Keratinocyte (primary cell): ENCODE measurements around the gene DNAJC5G. TPM values are rescaled to one million over a fixed set of nuclear protein-coding genes. Genes with fewer than 3 reads are reported as not detected.
A peak's percentile ranks its signal among the peaks of the same experiment; 100 is the strongest.

Source experiments
- DNase-seq: peaks from one replicate; pipeline ENCODE4 v3.0.0-alpha.2; 2011; ENCODE audit warnings: low read depth, missing footprints, low spot score
- FAIRE-seq: peaks from 2 replicates; lab custom pipeline; 2011; peaks lifted over from hg19 to GRCh38; lab: Jason Lieb, UNC
- H2AFZ ChIP-seq: 2 replicates; pipeline ENCODE4 v1.6.0; 2012; ENCODE audit warnings: low read length, control low read depth, inconsistent platforms; ENCODE audit not compliant: control insufficient read depth
- H3K27ac ChIP-seq: 2 replicates; pipeline ENCODE4 v1.5.1; 2011; ENCODE audit warnings: low read length; ENCODE audit not compliant: control insufficient read depth, insufficient read depth
- H3K27me3 ChIP-seq: 3 replicates; pipeline ENCODE4 v1.6.0; 2011; ENCODE audit warnings: low read length; ENCODE audit not compliant: control insufficient read depth, insufficient read depth; ENCODE audit errors: extremely low read depth
- H3K36me3 ChIP-seq, 2 experiments: 2 replicates in 1 of 2; 3 replicates in 1 of 2; pipeline ENCODE4 v1.5.1; 2011; ENCODE audit warnings: low read length in 2 of 2, mild to moderate bottlenecking in 1 of 2; ENCODE audit not compliant: control insufficient read depth in 2 of 2, insufficient read depth in 2 of 2; ENCODE audit errors: extremely low read depth in 1 of 2
- H3K4me1 ChIP-seq: 3 replicates; pipeline ENCODE4 v1.5.1; 2011; ENCODE audit warnings: low read length; ENCODE audit not compliant: control insufficient read depth, insufficient read depth; ENCODE audit errors: extremely low read depth
- H3K4me2 ChIP-seq: 3 replicates; pipeline ENCODE4 v1.6.0; 2011; ENCODE audit warnings: low read depth, low read length; ENCODE audit not compliant: control insufficient read depth, insufficient read depth; ENCODE audit errors: extremely low read depth
- H3K4me3 ChIP-seq, 3 experiments: fragments of 200-600 bp in 1 of 3; sonication (generic) in 1 of 3; 2 replicates in 2 of 3; 3 replicates in 1 of 3; pipeline ENCODE4 v1.5.1; 2011 to 2016; ENCODE audit warnings: low read length in 3 of 3, mild to moderate bottlenecking in 3 of 3, control low read depth in 2 of 3, inconsistent platforms in 1 of 3, low read depth in 1 of 3, mixed read lengths in 1 of 3, mixed run types in 1 of 3, moderate library complexity in 1 of 3; ENCODE audit not compliant: control insufficient read depth in 2 of 3, insufficient read depth in 2 of 3; ENCODE audit errors: extremely low read depth in 1 of 3
- H3K79me2 ChIP-seq: 2 replicates; pipeline ENCODE4 v1.6.0; 2012; ENCODE audit warnings: low read length; ENCODE audit not compliant: control insufficient read depth, insufficient read depth
- H3K9ac ChIP-seq: 3 replicates; pipeline ENCODE4 v1.6.0; 2011; ENCODE audit warnings: low read length; ENCODE audit not compliant: control insufficient read depth, insufficient read depth; ENCODE audit errors: extremely low read depth
- H3K9me1 ChIP-seq: 3 replicates; pipeline ENCODE4 v1.6.0; 2011; ENCODE audit warnings: low read length; ENCODE audit not compliant: control insufficient read depth, insufficient read depth; ENCODE audit errors: extremely low read depth
- H3K9me3 ChIP-seq: 2 replicates; pipeline ENCODE4 v1.5.1; 2012; ENCODE audit warnings: low read depth, low read length; ENCODE audit not compliant: control insufficient read depth
- H4K20me1 ChIP-seq: 3 replicates; pipeline ENCODE4 v1.6.0; 2011; ENCODE audit warnings: low read length; ENCODE audit not compliant: control insufficient read depth, insufficient read depth; ENCODE audit errors: extremely low read depth
- EZH2 ChIP-seq: IDR thresholded peaks from one replicate; pipeline ENCODE4 v1.6.1; 2012; ENCODE audit warnings: inconsistent platforms, mild to moderate bottlenecking, low read length, moderate library complexity
- dilution Hi-C: fragments of 300-500 bp; cut with MboI; formaldehyde crosslinking; loops from one replicate; pipeline ENCODE4 v1.7.0; 2020; ENCODE audit warnings: low sequenced_read_pairs; ENCODE audit not compliant: extremely low pct_ligation_motif_present
- polyA plus RNA-seq, 5 experiments: library from polyadenylated mRNA; depleted of rRNA in 3 of 5; stranded (reverse) in 3 of 5; stranded (forward) in 1 of 5; unstranded in 1 of 5; fragments of >200 nt; gene quantifications; 1 replicate in 1 of 5; 2 replicates in 3 of 5; 3 replicates in 1 of 5; pipeline versions ENCODE4 v1.2.1 to v1.2.3, GENCODE V29; 2011 to 2012; ENCODE audit warnings: missing spikeins in 2 of 5, low read depth in 1 of 5, low replicate concordance in 1 of 5
- TF ChIP-seq, protein P1 (sequence below), 3 experiments: IDR thresholded peaks in 1 of 3; conservative IDR thresholded peaks in 1 of 3; optimal IDR thresholded peaks in 1 of 3; 2 replicates in 2 of 3; 3 replicates in 1 of 3; pipeline versions ENCODE3 to v1.5.1; 2011; ENCODE audit warnings: low read length in 3 of 3, mild to moderate bottlenecking in 3 of 3, moderate library complexity in 2 of 3, control low read depth in 1 of 3, inconsistent platforms in 1 of 3; ENCODE audit not compliant: insufficient read depth in 2 of 3; ENCODE audit errors: extremely low read depth in 1 of 3

Gene DNAJC5G
- polyA plus RNA-seq, 1 donor (not counting 4 experiments of a cell fraction or from before 2014, with no cell fraction given), result not detected

DNA sequence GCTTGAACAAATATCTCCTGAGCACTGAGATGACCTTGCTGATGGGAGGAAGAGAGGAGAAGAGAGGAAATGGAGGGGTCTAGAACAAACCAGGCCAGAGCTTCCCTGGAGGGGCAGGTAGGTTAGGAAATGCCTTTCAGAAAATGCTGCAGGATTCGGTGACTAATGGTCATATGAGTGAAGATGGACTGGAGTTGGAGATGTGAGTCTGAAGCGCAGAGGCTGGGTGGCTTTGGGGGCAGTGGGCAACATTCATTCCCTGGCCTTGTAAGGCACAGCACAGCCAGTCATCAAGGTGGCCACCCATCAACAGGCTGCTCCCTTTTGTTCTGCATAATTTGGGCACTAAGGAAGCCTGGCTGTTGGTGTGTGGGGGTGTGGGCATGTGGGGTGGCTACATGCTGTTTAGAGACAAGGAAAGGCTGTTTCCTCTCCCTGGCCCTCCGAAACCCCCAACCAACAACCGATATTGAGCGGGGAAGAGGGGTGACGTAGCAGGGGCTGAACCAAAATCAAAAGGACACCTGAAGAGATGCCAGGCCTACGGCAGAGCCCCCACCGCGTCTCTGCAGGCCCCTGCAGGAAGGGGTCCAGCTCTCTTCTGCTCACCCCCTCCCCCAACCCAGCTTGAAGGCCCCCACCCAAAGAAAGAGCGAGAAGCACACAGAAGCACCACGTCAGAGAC is 13.8 kb upstream of the DNAJC5G start:
- DNase-seq (no peak), FAIRE-seq (no peak)
- Histone ChIP-seq H2AFZ (no peak overlapping the region), H3K9ac (no peak overlapping the region), H3K9me1 (no peaks in the 10 kb centered on the region), H3K36me3 (no peaks in the 10 kb centered on the region), H3K27me3 (peaks cover 85% of the 10 kb centered on the region), H3K27ac (no peak overlapping the region), H3K9me3 (no peaks in the 10 kb centered on the region), H3K4me3 (no peak overlapping the region), H3K4me2 (no peak overlapping the region), H3K79me2 (no peaks in the 10 kb centered on the region), H4K20me1 (peaks cover 2% of the 10 kb centered on the region), H3K4me1 (peaks cover 14% of the 10 kb centered on the region)
- TF ChIP-seq, protein P1, sequence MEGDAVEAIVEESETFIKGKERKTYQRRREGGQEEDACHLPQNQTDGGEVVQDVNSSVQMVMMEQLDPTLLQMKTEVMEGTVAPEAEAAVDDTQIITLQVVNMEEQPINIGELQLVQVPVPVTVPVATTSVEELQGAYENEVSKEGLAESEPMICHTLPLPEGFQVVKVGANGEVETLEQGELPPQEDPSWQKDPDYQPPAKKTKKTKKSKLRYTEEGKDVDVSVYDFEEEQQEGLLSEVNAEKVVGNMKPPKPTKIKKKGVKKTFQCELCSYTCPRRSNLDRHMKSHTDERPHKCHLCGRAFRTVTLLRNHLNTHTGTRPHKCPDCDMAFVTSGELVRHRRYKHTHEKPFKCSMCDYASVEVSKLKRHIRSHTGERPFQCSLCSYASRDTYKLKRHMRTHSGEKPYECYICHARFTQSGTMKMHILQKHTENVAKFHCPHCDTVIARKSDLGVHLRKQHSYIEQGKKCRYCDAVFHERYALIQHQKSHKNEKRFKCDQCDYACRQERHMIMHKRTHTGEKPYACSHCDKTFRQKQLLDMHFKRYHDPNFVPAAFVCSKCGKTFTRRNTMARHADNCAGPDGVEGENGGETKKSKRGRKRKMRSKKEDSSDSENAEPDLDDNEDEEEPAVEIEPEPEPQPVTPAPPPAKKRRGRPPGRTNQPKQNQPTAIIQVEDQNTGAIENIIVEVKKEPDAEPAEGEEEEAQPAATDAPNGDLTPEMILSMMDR (optimal IDR thresholded peaks at IDR 0.05 in 1 of 3, IDR thresholded peaks at IDR 0.05 in 1 of 3, conservative IDR thresholded peaks at IDR 0.05 in 1 of 3; ENCODE audit: extremely low read depth in 1 of 3, insufficient read depth in 2 of 3, low read length in 3 of 3), result no peak
- peak; percentile 18 for TF ChIP-seq EZH2
- dilution Hi-C loops, result no loop called here

DNA sequence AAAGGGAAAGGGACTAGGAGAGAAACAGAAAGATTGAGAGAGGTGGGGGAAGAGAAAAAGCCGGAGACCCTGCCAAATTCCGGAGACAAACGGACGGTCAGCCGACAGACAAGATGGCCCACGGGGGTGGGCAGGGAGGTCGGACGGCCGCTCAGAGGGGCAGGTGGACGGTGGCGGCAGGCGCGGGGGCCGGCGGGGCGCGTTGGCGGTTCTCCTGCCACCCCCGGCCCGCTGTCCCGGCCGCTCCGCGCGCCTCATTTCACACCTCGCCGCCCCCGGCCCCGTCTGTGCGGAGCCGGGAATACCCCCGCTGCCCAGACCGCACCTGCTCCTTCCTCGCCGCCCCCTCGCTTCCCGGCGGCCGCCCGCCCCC is 13.3 kb upstream of the DNAJC5G start:
- Histone ChIP-seq H3K27me3 (peaks cover 81% of the 10 kb centered on the region), H4K20me1 (peaks cover 2% of the 10 kb centered on the region), H3K9ac (no peak overlapping the region), H3K79me2 (no peaks in the 10 kb centered on the region), H3K4me1 (peaks cover 14% of the 10 kb centered on the region), H2AFZ (no peak overlapping the region), H3K4me2 (no peak overlapping the region), H3K36me3 (no peaks in the 10 kb centered on the region), H3K27ac (no peak overlapping the region), H3K9me1 (no peaks in the 10 kb centered on the region), H3K9me3 (no peaks in the 10 kb centered on the region), H3K4me3 (no peak overlapping the region)
- FAIRE-seq, result no peak
- TF ChIP-seq, protein P1 (optimal IDR thresholded peaks at IDR 0.05 in 1 of 3, IDR thresholded peaks at IDR 0.05 in 1 of 3, conservative IDR thresholded peaks at IDR 0.05 in 1 of 3; ENCODE audit: extremely low read depth in 1 of 3, insufficient read depth in 2 of 3, low read length in 3 of 3), result no peak
- peak; percentile 69 for TF ChIP-seq EZH2
- dilution Hi-C loops, result no loop called here
- no peak for DNase-seq
